Activated CD8-positive, alpha-beta memory T cell treated with anti-CD3 and anti-CD28 coated beads, Interleukin-2, amount 50 U/mL, for 1 hour (primary cell): Measurements from ENCODE around the gene SNX10.
"Not testable (repeated sequence)": the region's sequence is repeated elsewhere in the genome, so short reads cannot be mapped to it uniquely, and the experiment has no call there.

Experiments
- DNase-seq: peaks from one replicate; pipeline ENCODE4 v3.0.0-alpha.2; 2020; ENCODE audit errors: extremely low read depth

SNX10 gene

GRCh38 chr7:26291699-26292538, at the start of gene SNX10:
SNX10 (plus strand) TSS chr7:26291862; CDS start chr7:26346443, 54,581 bp downstream.
- peak; percentile 22 for DNase-seq

GRCh38 chr7:26245150-26245549, 46.5 kb upstream of the SNX10 start:
- DNase-seq: no peak

- no peak for DNase-seq
Observed at GRCh38 chr7:26250239-26250638, 41.4 kb upstream of the SNX10 start.

- DNase-seq: not testable (repeated sequence)
Observed at GRCh38 chr7:26261866-26262265, 29.8 kb upstream of the SNX10 start.

- DNase-seq: no peak
Observed at GRCh38 chr7:26265065-26265464, 26.6 kb upstream of the SNX10 start.

- no peak for DNase-seq
Observed at GRCh38 chr7:26265499-26266075, 26.1 kb upstream of the SNX10 start.

- no peak for DNase-seq
Observed at GRCh38 chr7:26267601-26268166, 24.0 kb upstream of the SNX10 start.

GRCh38 chr7:26275213-26275612, 16.4 kb upstream of the SNX10 start:
- no peak for DNase-seq

- DNase-seq: no peak
Observed at GRCh38 chr7:26278770-26279169, 12.9 kb upstream of the SNX10 start.

GRCh38 chr7:26279405-26279804, 12.3 kb upstream of the SNX10 start:
- DNase-seq: no peak

GRCh38 chr7:26280097-26280496, 11.6 kb upstream of the SNX10 start:
- no peak for DNase-seq

GRCh38 chr7:26280723-26281122, 10.9 kb upstream of the SNX10 start:
- DNase-seq: no peak

- DNase-seq: no peak
Observed at GRCh38 chr7:26284477-26284876, 7.2 kb upstream of the SNX10 start.

- DNase-seq: no peak
Observed at GRCh38 chr7:26284995-26285632, 6.5 kb upstream of the SNX10 start.

- no peak for DNase-seq
Observed at GRCh38 chr7:26286157-26286556, 5.5 kb upstream of the SNX10 start.

GRCh38 chr7:26288126-26288525, 3.5 kb upstream of the SNX10 start:
- not testable (repeated sequence) for DNase-seq

- no peak for DNase-seq
Observed at GRCh38 chr7:26291251-26291650, 411 bp upstream of the SNX10 start.

GRCh38 chr7:26292768-26293560, 1.3 kb downstream of the SNX10 start:
- no peak for DNase-seq

GRCh38 chr7:26293569-26294308, 2.1 kb downstream of the SNX10 start:
- peak; percentile 25 for DNase-seq

- DNase-seq: no peak
Observed at GRCh38 chr7:26295015-26295414, 3.4 kb downstream of the SNX10 start.

GRCh38 chr7:26295586-26295985, 3.9 kb downstream of the SNX10 start:
- DNase-seq: no peak
